H1 (cell line): ENCODE measurements around the gene TAPT1. TPM values are rescaled to one million over a fixed set of nuclear protein-coding genes. Genes with fewer than 3 reads are reported as not detected.

Source experiments
- CBX5 ChIP-seq: fragments of 300-800, 300-1000 bp; sonication (generic); IDR thresholded peaks from 2 replicates; pipeline ENCODE4 v1.7.1; 2016; ENCODE audit warnings: antibody characterized with exemption, low read length, low read depth
- CTBP2 ChIP-seq: IDR thresholded peaks from 2 replicates; pipeline ENCODE4 v1.7.0; 2011; ENCODE audit warnings: borderline replicate concordance, mild to moderate bottlenecking, moderate library complexity, mixed read lengths, low read length; ENCODE audit not compliant: insufficient read depth, insufficient read length
- EP300 ChIP-seq, 2 experiments: IDR thresholded peaks; 1 replicate in 1 of 2; 2 replicates in 1 of 2; pipeline ENCODE4 v1.6.1; 2011 to 2012; ENCODE audit warnings: low read depth in 2 of 2, low read length in 2 of 2, mild to moderate bottlenecking in 2 of 2, borderline replicate concordance in 1 of 2, inconsistent platforms in 1 of 2, moderate library complexity in 1 of 2
- POLR2A ChIP-seq, 2 experiments: IDR thresholded peaks; 1 replicate in 1 of 2; 2 replicates in 1 of 2; pipeline ENCODE4 v1.6.1; 2011; ENCODE audit warnings: low read depth in 2 of 2, low read length in 2 of 2, mild to moderate bottlenecking in 2 of 2; ENCODE audit errors: control extremely low read depth in 1 of 2
- SRF ChIP-seq: IDR thresholded peaks from 2 replicates; pipeline ENCODE4 v1.6.1; 2011; ENCODE audit warnings: mild to moderate bottlenecking, low read depth, low read length, moderate library complexity
- TAF7 ChIP-seq: optimal IDR thresholded peaks from 2 replicates; pipeline ENCODE3; 2011; ENCODE audit warnings: low read depth, mild to moderate bottlenecking, inconsistent platforms, low read length, moderate library complexity, borderline replicate concordance
- polyA plus RNA-seq, 7 experiments: library from polyadenylated mRNA; depleted of rRNA in 3 of 7; stranded (reverse) in 5 of 7; unstranded in 2 of 7; fragments of >200 nt in 5 of 7; fragments of 200-250 nt in 2 of 7; gene quantifications; 1 replicate in 5 of 7; 2 replicates in 1 of 7; 4 replicates in 1 of 7; pipeline versions ENCODE4 v1.2.1 to v1.2.3, GENCODE V29; 2011 to 2013; ENCODE audit warnings: missing spikeins in 2 of 7, mixed read lengths in 2 of 7
- total RNA-seq: library from RNA; stranded (reverse); fragmentation: NEBNext Ultra II Directional; extraction: Animal tissue kit (Norgen Biotek cat#: 25700); gene quantifications from 2 replicates; pipeline ENCODE4 v1.2.1, GENCODE V29; 2021
- TF ChIP-seq, protein P1 (sequence below): IDR thresholded peaks from 2 replicates; pipeline ENCODE4 v1.6.1; 2012; ENCODE audit warnings: inconsistent platforms

Gene TAPT1
- total and polyA plus RNA-seq, 2 of the 8 experiments (the other 6 are each of a cell fraction or from before 2014, with no cell fraction given) = 4.2 to 15.3 TPM

DNA sequence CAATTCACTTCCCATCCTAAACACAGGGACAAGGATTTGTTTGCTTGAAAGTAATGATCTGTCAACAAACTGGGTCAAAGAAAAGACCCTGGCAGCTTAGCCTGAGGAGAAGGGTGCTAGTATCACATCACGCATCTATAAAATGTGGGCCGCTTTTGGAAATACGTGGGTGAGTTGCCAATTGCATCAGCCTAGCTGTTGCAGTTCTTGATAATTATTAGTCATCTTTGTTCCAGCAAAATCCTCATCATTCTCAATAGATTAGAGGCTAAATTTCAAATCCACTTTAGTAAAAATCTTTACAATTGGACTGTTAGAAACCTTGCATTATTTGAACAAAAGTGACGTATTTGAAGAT is 33.6 kb upstream of the TAPT1 start (continued):
- TF ChIP-seq TAF7 (no peak), POLR2A (IDR thresholded peaks at IDR 0.05; ENCODE audit: control extremely low read depth in 1 of 2, low read depth in 2 of 2, low read length in 2 of 2) (no peak), CTBP2 (no peak), EP300 (IDR thresholded peaks at IDR 0.05; ENCODE audit: borderline replicate concordance in 1 of 2, low read depth in 2 of 2, low read length in 2 of 2) (no peak), SRF (no peak), CBX5 (no peak)
- TF ChIP-seq, protein P1, sequence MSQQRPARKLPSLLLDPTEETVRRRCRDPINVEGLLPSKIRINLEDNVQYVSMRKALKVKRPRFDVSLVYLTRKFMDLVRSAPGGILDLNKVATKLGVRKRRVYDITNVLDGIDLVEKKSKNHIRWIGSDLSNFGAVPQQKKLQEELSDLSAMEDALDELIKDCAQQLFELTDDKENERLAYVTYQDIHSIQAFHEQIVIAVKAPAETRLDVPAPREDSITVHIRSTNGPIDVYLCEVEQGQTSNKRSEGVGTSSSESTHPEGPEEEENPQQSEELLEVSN = no peak
